Fibroblast of peridontal ligament (primary cell): Measurements from ENCODE around the gene SH3GLB1.
"Not testable (repeated sequence)": the region's sequence is repeated elsewhere in the genome, so short reads cannot be mapped to it uniquely, and the experiment has no call there.

Experiments
- DNase-seq: peaks from one replicate; pipeline ENCODE4 v3.0.0-alpha.2; 2010; ENCODE audit errors: extremely low read depth

The SH3GLB1 gene

GRCh38 chr1:86704458-86704971, at the start of gene SH3GLB1:
Gene SH3GLB1 (plus strand): TSS chr1:86704576. CDS start chr1:86704900, 324 bp downstream.
- DNase-seq = peak; percentile 80

- DNase-seq = not testable (repeated sequence)
These were observed 46.0 kb upstream of the SH3GLB1 start for GRCh38 chr1:86658381-86658780.

- no peak for DNase-seq
These were observed 38.0 kb upstream of the SH3GLB1 start for GRCh38 chr1:86666368-86666767.

GRCh38 chr1:86687595-86687994, 16.8 kb upstream of the SH3GLB1 start:
- peak; percentile 62 for DNase-seq

GRCh38 chr1:86692641-86693040, 11.7 kb upstream of the SH3GLB1 start:
- no peak for DNase-seq

GRCh38 chr1:86695400-86695799, 9.0 kb upstream of the SH3GLB1 start:
- DNase-seq = no peak

GRCh38 chr1:86696522-86696921, 7.9 kb upstream of the SH3GLB1 start:
- no peak for DNase-seq

GRCh38 chr1:86699186-86699585, 5.2 kb upstream of the SH3GLB1 start:
- DNase-seq = no peak

GRCh38 chr1:86701731-86702130, 2.6 kb upstream of the SH3GLB1 start:
- peak; percentile 35 for DNase-seq

GRCh38 chr1:86702954-86703494, 1.4 kb upstream of the SH3GLB1 start:
- DNase-seq = not testable (repeated sequence)

- peak; percentile 23 for DNase-seq
These were observed 499 bp upstream of the SH3GLB1 start for GRCh38 chr1:86703696-86704457.

GRCh38 chr1:86704972-86705664, 742 bp downstream of the SH3GLB1 start:
- DNase-seq = peak; percentile 53

GRCh38 chr1:86705665-86705985, 1.2 kb downstream of the SH3GLB1 start:
- DNase-seq = peak; percentile 27

- no peak for DNase-seq
These were observed 1.8 kb downstream of the SH3GLB1 start for GRCh38 chr1:86706018-86706635.

- DNase-seq = peak; percentile 31
These were observed 4.5 kb downstream of the SH3GLB1 start for GRCh38 chr1:86708920-86709319.

- DNase-seq = no peak
These were observed 7.9 kb downstream of the SH3GLB1 start for GRCh38 chr1:86712088-86712860.

GRCh38 chr1:86713477-86713876, 9.1 kb downstream of the SH3GLB1 start:
- DNase-seq = no peak

GRCh38 chr1:86714159-86714558, 9.8 kb downstream of the SH3GLB1 start:
- peak; percentile 41 for DNase-seq

- DNase-seq = no peak
These were observed 10.3 kb downstream of the SH3GLB1 start for GRCh38 chr1:86714561-86715244.

GRCh38 chr1:86718786-86719185, 14.4 kb downstream of the SH3GLB1 start:
- no peak for DNase-seq

- no peak for DNase-seq
These were observed 27.0 kb downstream of the SH3GLB1 start for GRCh38 chr1:86731416-86731815.
